Bronchial epithelial cell (primary cell): ENCODE measurements around the gene SKOR2. TPM values are rescaled to one million over a fixed set of nuclear protein-coding genes. Genes with fewer than 3 reads are reported as not detected.

Source experiments
- DNase-seq: peaks from one replicate; pipeline ENCODE4 v3.0.0-alpha.2; 2010; ENCODE audit warnings: low read depth
- FAIRE-seq: peaks from 2 replicates; lab custom pipeline; 2011; peaks lifted over from hg19 to GRCh38; lab: Jason Lieb, UNC
- H3K27me3 ChIP-seq: 2 replicates; pipeline ENCODE4 v1.5.1; 2011; ENCODE audit warnings: low read length; ENCODE audit not compliant: control insufficient read depth, insufficient read depth
- H3K36me3 ChIP-seq: 2 replicates; pipeline ENCODE4 v1.5.1; 2011; ENCODE audit warnings: low read length; ENCODE audit not compliant: control insufficient read depth, insufficient read depth
- H3K4me3 ChIP-seq: 2 replicates; pipeline ENCODE4 v1.5.1; 2011; ENCODE audit warnings: mild to moderate bottlenecking, low read depth, low read length, control low read depth
- total RNA-seq: library from RNA; depleted of rRNA; stranded (reverse); fragments of >200 nt; gene quantifications from 2 replicates; pipeline ENCODE4 v1.2.1, GENCODE V29; 2014
- TF ChIP-seq, protein P1 (sequence below): IDR thresholded peaks from 2 replicates; pipeline ENCODE4 v1.5.1; 2011; ENCODE audit warnings: mild to moderate bottlenecking, moderate library complexity, low read length, control low read depth, inconsistent platforms; ENCODE audit not compliant: insufficient read depth, severe bottlenecking

The SKOR2 gene, protein sequence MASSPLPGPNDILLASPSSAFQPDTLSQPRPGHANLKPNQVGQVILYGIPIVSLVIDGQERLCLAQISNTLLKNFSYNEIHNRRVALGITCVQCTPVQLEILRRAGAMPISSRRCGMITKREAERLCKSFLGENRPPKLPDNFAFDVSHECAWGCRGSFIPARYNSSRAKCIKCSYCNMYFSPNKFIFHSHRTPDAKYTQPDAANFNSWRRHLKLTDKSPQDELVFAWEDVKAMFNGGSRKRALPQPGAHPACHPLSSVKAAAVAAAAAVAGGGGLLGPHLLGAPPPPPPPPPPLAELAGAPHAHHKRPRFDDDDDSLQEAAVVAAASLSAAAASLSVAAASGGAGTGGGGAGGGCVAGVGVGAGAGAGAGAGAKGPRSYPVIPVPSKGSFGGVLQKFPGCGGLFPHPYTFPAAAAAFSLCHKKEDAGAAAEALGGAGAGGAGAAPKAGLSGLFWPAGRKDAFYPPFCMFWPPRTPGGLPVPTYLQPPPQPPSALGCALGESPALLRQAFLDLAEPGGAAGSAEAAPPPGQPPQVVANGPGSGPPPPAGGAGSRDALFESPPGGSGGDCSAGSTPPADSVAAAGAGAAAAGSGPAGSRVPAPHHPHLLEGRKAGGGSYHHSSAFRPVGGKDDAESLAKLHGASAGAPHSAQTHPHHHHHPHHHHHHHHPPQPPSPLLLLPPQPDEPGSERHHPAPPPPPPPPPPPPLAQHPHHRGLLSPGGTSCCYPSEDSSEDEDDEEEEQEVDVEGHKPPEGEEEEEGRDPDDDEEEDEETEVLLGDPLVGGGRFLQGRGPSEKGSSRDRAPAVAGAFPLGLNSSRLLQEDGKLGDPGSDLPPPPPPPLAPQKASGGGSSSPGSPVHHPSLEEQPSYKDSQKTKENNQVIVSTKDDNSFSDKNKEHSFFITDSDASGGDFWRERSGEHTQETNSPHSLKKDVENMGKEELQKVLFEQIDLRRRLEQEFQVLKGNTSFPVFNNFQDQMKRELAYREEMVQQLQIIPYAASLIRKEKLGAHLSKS
- not detected in 2 replicates for total RNA-seq

DNA sequence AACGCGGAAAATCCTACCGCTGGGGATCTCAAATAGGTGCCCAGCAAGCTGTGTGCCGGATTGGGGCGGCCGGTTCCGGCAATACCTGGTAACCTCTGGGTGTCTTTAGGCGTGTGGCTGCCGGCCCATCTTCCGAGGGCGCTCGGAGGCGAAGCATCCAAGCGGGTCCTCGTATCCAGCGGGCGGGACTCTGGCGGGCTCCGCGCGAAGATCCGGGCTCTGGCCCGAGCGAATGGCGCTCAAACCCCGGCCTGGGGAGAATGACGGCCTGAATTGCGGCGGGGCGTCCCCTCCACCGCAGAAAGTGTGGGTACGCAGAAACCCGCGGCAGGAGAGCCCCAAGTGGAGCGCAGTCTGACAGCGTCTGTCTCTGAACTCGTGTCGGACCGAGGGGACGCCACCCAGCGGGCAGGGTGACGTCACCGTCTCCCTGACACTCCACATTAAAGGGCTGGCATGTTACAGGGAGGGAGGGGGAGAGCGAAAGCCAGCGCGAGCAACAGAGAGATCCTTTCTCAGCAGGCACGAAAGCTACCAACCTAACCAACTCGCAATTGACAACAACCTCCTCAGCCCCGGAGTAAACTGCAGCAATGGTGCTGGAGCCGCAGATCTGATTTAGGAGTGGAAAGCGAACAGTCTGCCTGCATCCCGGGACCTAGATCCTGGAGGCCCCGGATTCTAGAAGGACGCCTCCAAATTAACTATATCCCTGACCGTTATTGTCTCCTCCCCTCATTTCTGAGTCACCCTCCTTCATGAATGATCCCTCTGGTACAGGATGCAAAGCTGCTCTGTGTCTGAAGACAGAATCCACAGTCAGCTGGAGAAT lies at the start of gene SKOR2:
TSS of gene SKOR2 (minus strand) at position 372 of the 832 bp plus-strand sequence. CDS start 2,477 bp downstream, outside the sequence.
- H3K4me3 ChIP-seq = no peak within 1 kb of the TSS

DNA sequence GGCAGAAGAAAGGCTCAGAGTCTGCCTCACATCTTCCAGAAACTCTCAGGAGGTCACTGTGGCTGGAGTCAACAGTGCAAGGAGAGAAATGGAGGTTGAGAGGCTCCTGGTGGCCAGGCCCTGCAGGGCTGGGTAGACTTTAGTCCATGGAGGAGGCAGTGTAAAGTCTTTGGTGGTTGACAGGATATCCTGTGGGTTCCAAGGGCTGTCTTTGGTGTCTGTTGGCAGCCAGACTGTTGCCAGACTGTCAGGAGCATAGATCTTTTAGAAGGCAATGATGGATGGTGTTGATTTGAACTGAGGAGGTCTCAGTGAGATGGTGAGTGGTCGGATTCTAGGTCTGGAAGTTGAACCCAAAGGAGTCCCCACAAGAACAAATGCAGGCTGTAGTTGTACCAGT lies 45.0 kb upstream of the SKOR2 start:
- no peak for FAIRE-seq
- H3K4me3 ChIP-seq = no peak overlapping the region
- TF ChIP-seq, protein P1, sequence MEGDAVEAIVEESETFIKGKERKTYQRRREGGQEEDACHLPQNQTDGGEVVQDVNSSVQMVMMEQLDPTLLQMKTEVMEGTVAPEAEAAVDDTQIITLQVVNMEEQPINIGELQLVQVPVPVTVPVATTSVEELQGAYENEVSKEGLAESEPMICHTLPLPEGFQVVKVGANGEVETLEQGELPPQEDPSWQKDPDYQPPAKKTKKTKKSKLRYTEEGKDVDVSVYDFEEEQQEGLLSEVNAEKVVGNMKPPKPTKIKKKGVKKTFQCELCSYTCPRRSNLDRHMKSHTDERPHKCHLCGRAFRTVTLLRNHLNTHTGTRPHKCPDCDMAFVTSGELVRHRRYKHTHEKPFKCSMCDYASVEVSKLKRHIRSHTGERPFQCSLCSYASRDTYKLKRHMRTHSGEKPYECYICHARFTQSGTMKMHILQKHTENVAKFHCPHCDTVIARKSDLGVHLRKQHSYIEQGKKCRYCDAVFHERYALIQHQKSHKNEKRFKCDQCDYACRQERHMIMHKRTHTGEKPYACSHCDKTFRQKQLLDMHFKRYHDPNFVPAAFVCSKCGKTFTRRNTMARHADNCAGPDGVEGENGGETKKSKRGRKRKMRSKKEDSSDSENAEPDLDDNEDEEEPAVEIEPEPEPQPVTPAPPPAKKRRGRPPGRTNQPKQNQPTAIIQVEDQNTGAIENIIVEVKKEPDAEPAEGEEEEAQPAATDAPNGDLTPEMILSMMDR = no peak
- no peaks in the 10 kb centered on the region for H3K27me3 ChIP-seq
- DNase-seq = no peak
- no peaks in the 10 kb centered on the region for H3K36me3 ChIP-seq

More for the DNA sequence above, at the start of gene SKOR2:
- FAIRE-seq (no peak), DNase-seq (no peak)
- Histone ChIP-seq H3K36me3 (no peaks in the 10 kb centered on the region), H3K27me3 (peaks cover 47% of the 10 kb centered on the region)
- TF ChIP-seq, protein P1 = no peak

DNA sequence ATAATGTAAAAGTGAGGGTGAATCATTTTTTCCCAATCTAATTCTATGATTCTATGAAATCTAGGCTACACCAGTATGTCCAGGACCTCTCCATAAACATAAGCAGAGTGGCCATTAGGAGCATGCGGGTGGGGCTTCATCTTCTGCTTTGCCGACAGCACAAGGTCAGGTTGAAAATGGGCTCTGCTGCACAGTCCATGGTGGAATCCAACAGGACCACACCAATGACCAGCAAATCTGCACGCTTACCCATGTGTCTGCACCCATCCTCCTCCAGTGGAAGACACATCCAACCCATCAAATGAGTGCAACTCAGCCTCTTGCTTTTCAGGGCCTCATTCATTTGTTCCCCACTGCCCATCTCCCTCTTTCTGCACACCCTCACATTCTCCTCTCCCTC lies 43.3 kb upstream of the SKOR2 start:
- Histone ChIP-seq H3K4me3 (no peak overlapping the region), H3K27me3 (no peaks in the 10 kb centered on the region), H3K36me3 (no peaks in the 10 kb centered on the region)
- TF ChIP-seq, protein P1 = no peak
- FAIRE-seq = no peak
- DNase-seq = no peak

DNA sequence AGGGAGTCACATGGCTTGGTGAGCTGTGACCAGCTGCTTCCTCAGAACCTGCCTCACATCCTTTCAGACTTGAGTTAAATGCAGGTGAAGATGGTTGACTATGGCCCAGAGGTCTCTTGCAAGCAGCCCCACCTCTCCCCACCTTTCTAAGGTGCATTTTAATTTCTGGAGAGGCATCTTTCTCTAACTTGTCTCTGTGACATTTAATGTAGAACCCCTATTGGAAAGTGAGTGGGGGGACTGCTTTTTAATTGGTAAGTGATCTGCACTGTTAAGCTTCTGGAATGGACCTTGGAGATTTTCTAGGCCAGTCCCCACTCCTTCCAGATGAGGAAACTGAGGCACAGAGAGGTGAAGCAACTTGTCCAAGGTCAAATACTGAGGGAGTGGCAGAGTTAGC lies 37.3 kb upstream of the SKOR2 start:
- no peak for DNase-seq

More for the DNA sequence above, 37.3 kb upstream of the SKOR2 start:
- no peak for FAIRE-seq
- Histone ChIP-seq H3K36me3 (no peaks in the 10 kb centered on the region), H3K27me3 (no peaks in the 10 kb centered on the region), H3K4me3 (no peak overlapping the region)
- TF ChIP-seq, protein P1 = no peak
